Measurements from ENCODE around the gene LOXL1. TPM values are rescaled to one million over a fixed set of nuclear protein-coding genes. Genes with fewer than 3 reads are reported as not detected.
A peak's percentile ranks its signal among the peaks of the same experiment; 100 is the strongest.

LOXL1 gene
- total and polyA plus RNA-seq, 2 donors (not counting 1 experiment from before 2014, with no cell fraction given): 65.6 to 163 TPM

- Histone ChIP-seq H3K9ac (ENCODE audit: insufficient read depth, low read length) (no peak overlapping the region), H3K4me2 (ENCODE audit: extremely low read depth, insufficient read depth, low read length) (peak overlapping the region; percentile 74), H2AFZ (ENCODE audit: low read length) (no peak overlapping the region), H3K27me3 (ENCODE audit: control insufficient read depth, insufficient read depth, low read length) (no peaks in the 10 kb centered on the region), H3K9me3 (ENCODE audit: control insufficient read depth, insufficient read depth, low read depth, low read length) (no peaks in the 10 kb centered on the region), H3K4me3 (replicated peaks in 1 of 4; ENCODE audit: control extremely low read depth in 1 of 4, insufficient read depth in 1 of 4, low read depth in 3 of 4, low read length in 4 of 4) (peak overlapping the region in 1 of 4 experiments; percentile 29), H3K79me2 (ENCODE audit: control insufficient read depth, insufficient read depth, low read length) (peaks cover 41% of the 10 kb centered on the region), H3K4me1 (ENCODE audit: control insufficient read depth, extremely low read depth, insufficient read depth, low read length) (peaks cover 50% of the 10 kb centered on the region), H3K27ac (ENCODE audit: insufficient read depth, low read length) (peak overlapping the region; percentile 85), H3K36me3 (ENCODE audit: control insufficient read depth, insufficient read depth, low read length) (peaks cover 5% of the 10 kb centered on the region), H4K20me1 (ENCODE audit: control insufficient read depth, extremely low read depth, insufficient read depth, low read length) (no peaks in the 10 kb centered on the region)
- no peak for TF ChIP-seq CTCF (conservative IDR thresholded peaks at IDR 0.05 in 1 of 2, IDR thresholded peaks at IDR 0.05 in 1 of 2; ENCODE audit: low read depth in 1 of 2, low read length in 2 of 2)
- TF ChIP-seq EZH2 (IDR thresholded peaks at IDR 0.05; ENCODE audit: low read length, missing control alignments): no peak
- DNase-seq (ENCODE audit: low read depth in 2 of 2): no peak
These were observed 2.6 kb upstream of the LOXL1 start for GRCh38 chr15:73923488-73924164.

GRCh38 chr15:73924171-73924921, 1.9 kb upstream of the LOXL1 start:
- Histone ChIP-seq H3K27ac (ENCODE audit: insufficient read depth, low read length) (peak overlapping the region; percentile 85), H3K36me3 (ENCODE audit: control insufficient read depth, insufficient read depth, low read length) (peaks cover 4% of the 10 kb centered on the region), H3K9ac (ENCODE audit: insufficient read depth, low read length) (peak overlapping the region; percentile 41), H3K4me2 (ENCODE audit: extremely low read depth, insufficient read depth, low read length) (peak overlapping the region; percentile 74), H3K79me2 (ENCODE audit: control insufficient read depth, insufficient read depth, low read length) (peaks cover 49% of the 10 kb centered on the region), H2AFZ (ENCODE audit: low read length) (peak overlapping the region; percentile 37), H3K9me3 (ENCODE audit: control insufficient read depth, insufficient read depth, low read depth, low read length) (no peaks in the 10 kb centered on the region), H3K4me1 (ENCODE audit: control insufficient read depth, extremely low read depth, insufficient read depth, low read length) (peaks cover 54% of the 10 kb centered on the region), H3K4me3 (replicated peaks in 1 of 4; ENCODE audit: control extremely low read depth in 1 of 4, insufficient read depth in 1 of 4, low read depth in 3 of 4, low read length in 4 of 4) (peak overlapping the region in 1 of 4 experiments; percentile 33), H4K20me1 (ENCODE audit: control insufficient read depth, extremely low read depth, insufficient read depth, low read length) (no peaks in the 10 kb centered on the region), H3K27me3 (ENCODE audit: control insufficient read depth, insufficient read depth, low read length) (no peaks in the 10 kb centered on the region)
- DNase-seq (ENCODE audit: low read depth in 2 of 2): peak; percentile 87 to 89
- TF ChIP-seq EZH2 (IDR thresholded peaks at IDR 0.05; ENCODE audit: low read length, missing control alignments): no peak
- TF ChIP-seq CTCF (conservative IDR thresholded peaks at IDR 0.05 in 1 of 2, IDR thresholded peaks at IDR 0.05 in 1 of 2; ENCODE audit: low read depth in 1 of 2, low read length in 2 of 2): no peak

GRCh38 chr15:73925848-73926218, 429 bp upstream of the LOXL1 start:
- TF ChIP-seq EZH2 (IDR thresholded peaks at IDR 0.05; ENCODE audit: low read length, missing control alignments) (no peak), CTCF (conservative IDR thresholded peaks at IDR 0.05 in 1 of 2, IDR thresholded peaks at IDR 0.05 in 1 of 2; ENCODE audit: low read depth in 1 of 2, low read length in 2 of 2) (no peak)
- H3K36me3 ChIP-seq (ENCODE audit: control insufficient read depth, insufficient read depth, low read length): no peaks in the 10 kb centered on the region
- peak overlapping the region; percentile 98 for H3K4me2 ChIP-seq (ENCODE audit: extremely low read depth, insufficient read depth, low read length)
- no peaks in the 10 kb centered on the region for H3K27me3 ChIP-seq (ENCODE audit: control insufficient read depth, insufficient read depth, low read length)
- peaks cover 62% of the 10 kb centered on the region for H3K79me2 ChIP-seq (ENCODE audit: control insufficient read depth, insufficient read depth, low read length)
- H3K9ac ChIP-seq (ENCODE audit: insufficient read depth, low read length): peak overlapping the region; percentile 73
- H3K4me1 ChIP-seq (ENCODE audit: control insufficient read depth, extremely low read depth, insufficient read depth, low read length): peaks cover 69% of the 10 kb centered on the region
- H2AFZ ChIP-seq (ENCODE audit: low read length): peak overlapping the region; percentile 59
- peak overlapping the region; percentile 85 for H3K27ac ChIP-seq (ENCODE audit: insufficient read depth, low read length)
- peak overlapping the region; percentile 64 to 85 (median 78) for H3K4me3 ChIP-seq (replicated peaks in 1 of 4; ENCODE audit: control extremely low read depth in 1 of 4, insufficient read depth in 1 of 4, low read depth in 3 of 4, low read length in 4 of 4)
- no peaks in the 10 kb centered on the region for H4K20me1 ChIP-seq (ENCODE audit: control insufficient read depth, extremely low read depth, insufficient read depth, low read length)
- peak in 1 of 2 donors; percentile 45 for DNase-seq (ENCODE audit: low read depth in 2 of 2)
- H3K9me3 ChIP-seq (ENCODE audit: control insufficient read depth, insufficient read depth, low read depth, low read length): no peaks in the 10 kb centered on the region
